ENCODE results near the gene HOXD10.

DNA sequence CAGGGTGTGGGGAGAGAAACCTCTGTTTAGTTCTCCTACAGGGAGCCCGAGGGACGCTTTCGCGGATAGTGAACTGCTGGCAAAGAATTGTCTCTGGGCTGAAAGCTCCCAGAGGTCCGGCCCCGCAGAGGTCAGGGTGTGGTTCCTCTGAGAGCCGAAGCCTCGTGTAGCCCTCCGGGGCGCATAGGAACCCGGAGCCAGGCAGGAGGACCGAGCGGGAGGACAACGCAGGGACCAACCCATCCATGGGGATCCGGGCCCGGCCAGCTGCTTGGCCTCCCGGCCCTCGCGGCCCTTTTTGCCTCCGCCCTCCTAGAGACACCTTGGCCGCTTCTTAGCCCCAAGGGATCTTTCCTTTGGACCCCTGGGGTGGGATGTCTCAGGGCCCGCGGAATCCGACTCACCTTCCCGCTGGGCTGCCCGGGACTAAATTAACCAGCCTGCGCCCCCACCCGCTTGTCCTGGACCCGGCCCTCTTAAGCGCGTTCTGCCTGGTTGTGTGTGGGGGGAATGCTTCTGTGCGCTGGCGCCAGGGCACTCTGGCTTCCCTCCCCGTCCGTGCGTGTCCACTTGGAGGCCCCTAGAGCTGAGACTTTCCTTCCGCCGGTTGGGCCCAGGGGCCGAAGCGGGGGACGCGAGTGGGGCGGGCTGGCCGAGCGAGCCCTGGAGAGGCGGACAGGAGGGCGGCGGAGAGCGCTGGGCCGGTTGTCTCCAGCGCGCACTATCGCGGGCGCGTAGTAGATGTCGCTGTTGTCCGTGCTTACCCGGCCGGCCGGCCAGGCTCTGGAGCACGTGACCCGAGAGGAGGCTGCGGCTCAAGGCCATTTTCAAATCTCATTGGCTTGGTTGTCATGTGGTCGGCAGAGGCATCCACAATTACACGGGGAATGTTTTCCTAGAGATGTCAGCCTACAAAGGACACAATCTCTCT lies at the start of gene HOXD10:
- TF ChIP-seq EZH2 (IDR thresholded peaks at IDR 0.05; ENCODE audit: low read depth, unreplicated experiment) (peak; percentile 84), CTCF (conservative IDR thresholded peaks at IDR 0.05; ENCODE audit: low read depth in 2 of 2) (peak; percentile 41 to 66), POLR2AphosphoS5 (IDR thresholded peaks at IDR 0.05; ENCODE audit: low read depth) (no peak), JUNB (IDR thresholded peaks at IDR 0.05; ENCODE audit: unreplicated experiment) (no peak), EZH2phosphoT487 (IDR thresholded peaks at IDR 0.05; ENCODE audit: unreplicated experiment) (peak; percentile 60), ZNF114 (CRISPR knock-in tag; IDR thresholded peaks at IDR 0.05) (no peak), ZNF331 (CRISPR knock-in tag; IDR thresholded peaks at IDR 0.05; ENCODE audit: low read depth) (no peak), CREB1 (CRISPR knock-in tag; IDR thresholded peaks at IDR 0.05; ENCODE audit: low read depth) (peak; percentile 37; the same call in 1 of the 2 replicates), ZNF462 (CRISPR knock-in tag; IDR thresholded peaks at IDR 0.05) (no peak), STAT1 (IDR thresholded peaks at IDR 0.05; ENCODE audit: unreplicated experiment) (no peak)
- TF ChIP-seq, protein P1, sequence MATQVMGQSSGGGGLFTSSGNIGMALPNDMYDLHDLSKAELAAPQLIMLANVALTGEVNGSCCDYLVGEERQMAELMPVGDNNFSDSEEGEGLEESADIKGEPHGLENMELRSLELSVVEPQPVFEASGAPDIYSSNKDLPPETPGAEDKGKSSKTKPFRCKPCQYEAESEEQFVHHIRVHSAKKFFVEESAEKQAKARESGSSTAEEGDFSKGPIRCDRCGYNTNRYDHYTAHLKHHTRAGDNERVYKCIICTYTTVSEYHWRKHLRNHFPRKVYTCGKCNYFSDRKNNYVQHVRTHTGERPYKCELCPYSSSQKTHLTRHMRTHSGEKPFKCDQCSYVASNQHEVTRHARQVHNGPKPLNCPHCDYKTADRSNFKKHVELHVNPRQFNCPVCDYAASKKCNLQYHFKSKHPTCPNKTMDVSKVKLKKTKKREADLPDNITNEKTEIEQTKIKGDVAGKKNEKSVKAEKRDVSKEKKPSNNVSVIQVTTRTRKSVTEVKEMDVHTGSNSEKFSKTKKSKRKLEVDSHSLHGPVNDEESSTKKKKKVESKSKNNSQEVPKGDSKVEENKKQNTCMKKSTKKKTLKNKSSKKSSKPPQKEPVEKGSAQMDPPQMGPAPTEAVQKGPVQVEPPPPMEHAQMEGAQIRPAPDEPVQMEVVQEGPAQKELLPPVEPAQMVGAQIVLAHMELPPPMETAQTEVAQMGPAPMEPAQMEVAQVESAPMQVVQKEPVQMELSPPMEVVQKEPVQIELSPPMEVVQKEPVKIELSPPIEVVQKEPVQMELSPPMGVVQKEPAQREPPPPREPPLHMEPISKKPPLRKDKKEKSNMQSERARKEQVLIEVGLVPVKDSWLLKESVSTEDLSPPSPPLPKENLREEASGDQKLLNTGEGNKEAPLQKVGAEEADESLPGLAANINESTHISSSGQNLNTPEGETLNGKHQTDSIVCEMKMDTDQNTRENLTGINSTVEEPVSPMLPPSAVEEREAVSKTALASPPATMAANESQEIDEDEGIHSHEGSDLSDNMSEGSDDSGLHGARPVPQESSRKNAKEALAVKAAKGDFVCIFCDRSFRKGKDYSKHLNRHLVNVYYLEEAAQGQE (IDR thresholded peaks at IDR 0.05; ENCODE audit: unreplicated experiment), result no peak
- TF ChIP-seq, protein P2, sequence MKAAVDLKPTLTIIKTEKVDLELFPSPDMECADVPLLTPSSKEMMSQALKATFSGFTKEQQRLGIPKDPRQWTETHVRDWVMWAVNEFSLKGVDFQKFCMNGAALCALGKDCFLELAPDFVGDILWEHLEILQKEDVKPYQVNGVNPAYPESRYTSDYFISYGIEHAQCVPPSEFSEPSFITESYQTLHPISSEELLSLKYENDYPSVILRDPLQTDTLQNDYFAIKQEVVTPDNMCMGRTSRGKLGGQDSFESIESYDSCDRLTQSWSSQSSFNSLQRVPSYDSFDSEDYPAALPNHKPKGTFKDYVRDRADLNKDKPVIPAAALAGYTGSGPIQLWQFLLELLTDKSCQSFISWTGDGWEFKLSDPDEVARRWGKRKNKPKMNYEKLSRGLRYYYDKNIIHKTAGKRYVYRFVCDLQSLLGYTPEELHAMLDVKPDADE (IDR thresholded peaks at IDR 0.05), result no peak

Measured in GM23338 (cell line).